HG03175 (cell line): ENCODE measurements around the gene ATXN10.

Source experiments
- ATAC-seq: cut with Tn5 transposase; IDR thresholded peaks from one replicate; pipeline ENCODE4 v1.9.1; 2021; ENCODE audit warnings: mild to moderate bottlenecking, moderate library complexity; ENCODE audit not compliant: unreplicated experiment

Gene ATXN10

DNA sequence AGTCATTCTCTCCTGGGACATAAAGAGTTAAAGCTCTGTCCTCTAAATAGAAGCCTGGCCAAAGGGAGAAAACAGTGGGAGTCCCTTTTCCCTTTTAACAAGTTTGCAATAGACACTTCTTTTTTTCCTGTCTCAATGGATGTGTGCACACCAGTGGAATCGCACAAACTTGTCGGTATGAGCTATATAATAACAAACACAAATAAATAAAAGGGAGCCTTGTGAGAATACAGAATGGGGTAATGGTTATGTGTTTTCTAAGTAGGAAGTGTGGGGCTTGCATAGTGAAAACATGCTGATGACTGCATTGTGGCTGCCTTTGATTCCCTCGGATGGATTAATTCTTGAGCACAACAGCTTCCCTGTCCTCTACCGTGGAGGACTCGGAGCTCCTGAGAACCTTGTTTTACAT is 173.4 kb downstream of the ATXN10 start:
- no peak for ATAC-seq

GRCh38 chr22:45846952-45847351 is 175.3 kb downstream of the ATXN10 start:
- ATAC-seq, result no peak

- ATAC-seq, result no peak
Observed at GRCh38 chr22:45848904-45849303, 177.3 kb downstream of the ATXN10 start.

DNA sequence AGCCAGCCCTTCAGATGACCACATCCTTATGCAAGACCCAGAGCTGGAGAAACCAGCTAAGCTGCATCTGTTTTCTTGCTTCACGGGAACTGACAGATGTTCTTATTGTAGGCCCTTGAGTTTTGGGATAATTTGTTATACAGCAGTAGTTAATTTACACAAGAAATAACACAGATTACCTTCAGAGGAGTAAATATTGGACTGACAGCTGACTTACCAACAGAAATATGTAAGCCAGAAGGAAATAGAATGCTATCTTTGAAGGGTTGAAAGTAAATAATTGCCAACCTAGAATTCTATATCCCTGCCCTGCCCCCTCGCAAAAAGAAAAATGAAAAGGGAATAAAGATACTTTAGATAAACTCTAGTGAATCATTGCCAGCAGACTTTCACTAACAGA is 181.2 kb downstream of the ATXN10 start:
- ATAC-seq, result no peak

- no peak for ATAC-seq
Observed at GRCh38 chr22:45855961-45856360, 184.3 kb downstream of the ATXN10 start.

- ATAC-seq, result no peak
Observed at GRCh38 chr22:45857519-45857918, 185.9 kb downstream of the ATXN10 start.

GRCh38 chr22:45859231-45860161 is 187.9 kb downstream of the ATXN10 start:
- ATAC-seq, result no peak

GRCh38 chr22:45860201-45860600 is 188.6 kb downstream of the ATXN10 start:
- no peak for ATAC-seq

DNA sequence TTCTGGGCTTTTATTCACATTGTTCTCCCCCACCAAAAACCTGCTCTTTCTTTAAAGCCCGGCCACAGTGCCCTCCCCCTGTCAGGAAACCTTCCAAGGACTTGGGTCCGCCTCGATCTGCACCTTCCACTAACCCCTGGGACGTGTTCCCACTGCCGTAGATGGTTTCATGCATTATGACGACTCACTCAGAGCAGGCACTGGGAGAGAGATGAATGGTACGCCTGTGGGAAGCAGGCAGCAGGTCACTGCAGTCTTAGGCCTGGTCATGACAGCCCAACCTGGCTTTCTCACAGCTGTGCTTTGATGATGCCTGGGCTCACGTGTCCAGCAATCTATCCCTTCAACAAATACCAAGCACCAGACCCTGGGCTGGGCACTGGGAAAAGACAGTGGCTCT is 189.6 kb downstream of the ATXN10 start:
- no peak for ATAC-seq

DNA sequence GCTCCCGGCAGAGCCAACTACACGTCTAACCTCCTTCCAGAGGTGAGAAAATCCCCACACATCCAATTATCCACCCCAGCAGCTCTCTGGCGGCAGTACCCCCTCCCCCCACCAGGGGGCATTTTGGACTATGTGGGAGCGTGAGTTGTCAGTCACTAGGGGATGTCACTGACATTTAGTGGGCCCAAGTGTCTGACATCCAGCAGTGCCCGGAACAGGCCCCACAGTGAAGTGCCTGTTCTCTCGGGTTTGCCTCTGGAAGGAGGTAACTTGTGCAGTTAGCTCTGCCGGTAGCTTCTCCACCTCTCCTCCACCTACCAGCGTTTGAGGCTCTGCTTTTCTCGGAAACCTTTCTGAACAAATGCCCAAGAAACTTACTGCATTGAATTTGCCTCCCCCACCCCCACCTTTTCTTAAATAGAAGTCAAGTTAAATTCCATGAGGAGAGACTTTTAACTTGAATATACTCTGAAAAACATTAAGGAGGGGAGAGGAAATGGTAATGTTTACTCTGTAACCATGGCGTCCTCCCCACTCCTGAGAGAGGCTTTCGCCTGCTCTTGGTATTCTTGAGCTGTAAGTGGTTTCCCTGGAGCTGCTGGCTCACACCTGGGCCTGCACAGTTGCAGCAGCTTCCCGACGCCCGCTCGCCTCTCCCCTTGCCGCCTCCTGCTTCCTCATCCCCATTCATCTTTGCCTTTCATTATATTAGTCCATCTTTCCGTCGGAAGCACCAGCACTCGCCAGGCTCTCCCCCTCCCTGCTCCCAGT is 192.5 kb downstream of the ATXN10 start:
- no peak for ATAC-seq

DNA sequence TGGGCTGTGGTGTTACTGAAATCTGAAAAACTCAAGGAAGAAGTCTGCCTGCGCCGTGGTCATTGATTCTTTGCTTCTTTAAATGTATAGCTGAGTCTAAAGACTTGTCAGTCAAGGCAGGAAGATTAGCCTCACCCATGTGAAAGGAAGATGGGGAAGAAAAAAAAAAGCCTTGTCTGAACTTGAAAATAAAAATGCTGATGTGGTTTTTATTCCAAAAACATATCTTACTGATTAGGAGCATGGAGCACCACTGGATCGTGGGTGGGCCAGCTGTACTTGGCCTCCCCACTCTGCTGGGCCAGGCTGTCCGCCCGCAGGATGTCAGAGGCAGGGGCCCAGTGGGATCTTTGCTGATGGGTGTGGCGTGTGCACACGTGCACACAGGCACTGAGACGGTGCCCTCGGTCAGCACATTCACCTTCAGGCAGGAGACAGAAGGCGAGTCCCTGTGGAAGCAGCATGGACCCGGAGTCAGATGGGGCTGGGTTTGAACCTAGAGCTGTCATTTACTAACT is 193.4 kb downstream of the ATXN10 start:
- ATAC-seq, result no peak

DNA sequence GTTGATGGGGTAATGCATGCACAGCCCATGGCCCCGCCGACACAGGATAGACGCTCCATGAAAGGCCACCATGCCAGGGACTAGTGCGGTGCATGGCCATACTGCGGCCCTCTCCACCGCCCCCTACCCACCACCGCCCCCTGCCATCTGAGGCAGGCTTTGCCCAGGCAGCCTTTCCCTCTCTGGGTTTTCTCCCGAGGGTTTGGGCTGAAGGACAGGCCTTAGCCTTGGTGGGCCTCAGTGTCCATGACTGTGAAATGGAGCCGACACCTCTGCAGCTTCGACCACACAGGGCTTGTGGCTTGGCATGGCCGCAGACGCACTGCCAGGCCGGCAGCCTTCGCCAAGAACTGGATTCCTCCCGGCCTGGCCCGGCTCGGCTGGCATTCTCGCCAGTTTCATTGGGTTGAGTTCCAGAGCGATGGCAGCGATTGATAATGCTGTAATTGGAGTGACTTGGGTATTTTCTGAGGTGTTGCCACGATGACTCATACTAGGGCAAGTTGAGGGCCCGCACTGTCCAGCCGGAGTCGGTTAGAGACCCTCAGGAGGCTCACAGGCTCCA is 194.0 kb downstream of the ATXN10 start:
- ATAC-seq, result no peak

DNA sequence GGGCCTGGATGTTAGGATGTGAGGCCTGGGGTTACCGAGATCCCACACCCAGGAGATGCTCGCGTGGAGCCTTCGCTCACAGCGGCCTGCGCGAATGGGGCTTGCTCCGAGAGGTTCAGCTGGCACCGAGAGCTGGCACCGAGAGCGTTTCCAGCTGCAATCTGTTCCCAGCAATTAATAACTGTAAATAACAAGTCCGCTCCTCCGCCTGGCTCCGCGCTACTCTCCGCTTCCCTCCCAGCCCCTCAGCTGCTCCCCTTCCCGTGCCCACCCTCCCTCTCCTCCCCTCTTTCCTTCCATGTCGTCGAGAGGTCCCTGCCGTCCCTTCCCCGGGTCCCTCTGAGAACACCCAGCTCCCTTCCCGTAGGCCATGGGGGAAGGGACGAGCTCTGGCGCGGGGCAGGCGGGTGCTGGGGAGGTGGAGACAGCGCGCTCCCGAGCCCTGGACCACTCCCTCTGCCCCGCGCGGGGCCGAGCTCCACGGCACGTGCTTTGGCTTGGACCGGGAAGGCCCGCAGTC is 194.6 kb downstream of the ATXN10 start:
- no peak for ATAC-seq

DNA sequence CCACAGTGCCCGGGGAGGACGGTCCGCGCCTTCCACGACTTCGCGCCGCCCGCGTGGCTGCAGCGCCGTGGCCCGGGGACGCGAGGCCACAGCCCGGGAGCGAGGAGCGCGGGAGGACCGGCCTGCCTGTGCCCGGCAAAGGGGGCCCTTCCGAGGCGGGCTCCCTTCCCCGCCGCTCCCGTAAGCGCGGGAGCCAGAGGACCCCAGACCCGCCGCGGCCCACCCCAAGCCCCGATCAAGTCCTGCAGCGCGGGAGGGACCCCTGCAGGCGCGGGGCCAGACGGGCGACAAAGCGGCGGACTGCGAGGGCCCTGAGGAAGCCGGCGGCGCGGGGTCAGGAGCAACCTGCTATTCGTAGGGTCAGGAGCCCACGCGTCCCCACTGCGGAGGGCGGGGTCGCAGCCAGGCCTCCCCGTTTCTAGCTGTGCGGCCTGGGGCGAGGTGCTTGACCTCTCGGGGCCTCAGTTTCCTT is 195.0 kb downstream of the ATXN10 start:
- no peak for ATAC-seq

DNA sequence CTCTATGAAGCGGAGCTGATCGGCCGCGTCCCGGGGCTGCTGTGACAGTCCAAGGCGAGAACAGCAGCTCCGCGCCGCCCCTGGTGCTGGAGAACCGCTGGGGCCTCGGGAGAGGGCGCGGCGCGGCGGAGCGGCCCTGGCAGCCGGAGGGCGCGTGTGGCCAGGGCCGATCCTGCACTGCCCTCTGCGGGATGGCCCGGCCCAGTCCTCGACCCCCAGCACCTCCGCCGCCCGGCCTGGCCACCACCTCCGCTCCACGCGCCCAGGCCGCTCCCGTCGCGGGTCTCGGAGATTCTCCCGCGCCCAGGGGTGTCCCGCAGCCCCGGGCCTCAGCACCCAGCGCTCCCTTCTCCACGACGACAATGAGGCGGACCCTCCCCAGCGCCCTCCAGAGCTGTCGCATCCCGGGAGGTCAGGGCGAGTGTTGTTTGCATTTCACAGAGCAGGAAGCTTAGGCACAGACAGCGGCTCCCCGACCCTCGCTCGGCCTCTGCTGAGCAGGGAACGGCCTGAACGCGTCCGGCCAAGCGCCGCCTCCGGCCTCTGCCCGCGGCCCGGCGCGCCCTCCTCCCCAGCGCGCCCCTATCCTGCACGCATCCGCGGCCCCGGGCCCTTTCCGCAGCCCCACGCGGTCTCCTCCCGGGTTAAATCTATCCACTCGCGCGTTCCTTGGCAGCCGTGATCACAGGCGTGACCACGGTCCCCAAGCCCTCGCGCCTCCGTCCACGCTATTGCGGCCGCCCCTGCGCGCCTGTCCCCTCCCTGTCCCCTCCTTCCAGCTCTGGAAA is 195.7 kb downstream of the ATXN10 start:
- no peak for ATAC-seq

DNA sequence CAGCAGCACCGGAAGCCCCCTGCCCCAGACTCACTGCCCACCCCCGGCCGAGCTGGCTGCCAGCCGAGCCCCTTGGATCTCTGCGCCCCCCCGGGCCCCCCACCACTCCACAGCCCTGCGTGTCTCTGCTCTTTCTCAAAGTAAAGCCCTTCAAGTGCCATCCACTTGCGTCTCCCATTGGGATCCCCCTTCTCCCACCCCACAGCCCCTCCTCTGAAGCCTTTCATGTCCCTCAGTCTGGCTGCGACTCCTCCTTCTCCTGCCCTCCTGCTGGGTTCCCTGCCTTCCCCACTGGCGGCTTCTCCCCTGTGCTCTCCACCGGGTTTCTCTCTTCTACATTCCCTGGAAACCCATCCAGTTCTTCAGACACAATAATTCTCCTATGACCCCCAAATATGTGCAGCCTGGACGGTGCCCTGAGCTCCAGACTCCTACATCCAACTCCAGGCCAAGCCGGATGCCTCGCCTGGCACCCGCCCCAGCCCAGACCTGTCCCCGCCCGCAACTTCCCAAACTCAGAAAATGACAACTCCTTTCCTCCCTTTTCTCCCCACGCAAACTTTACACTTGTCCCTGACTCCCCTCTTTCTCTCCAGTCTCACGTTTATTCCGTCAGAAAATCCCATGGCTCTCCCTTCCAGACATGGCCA is 196.4 kb downstream of the ATXN10 start:
- ATAC-seq, result no peak

GRCh38 chr22:45868571-45869339 is 197.1 kb downstream of the ATXN10 start:
- no peak for ATAC-seq

DNA sequence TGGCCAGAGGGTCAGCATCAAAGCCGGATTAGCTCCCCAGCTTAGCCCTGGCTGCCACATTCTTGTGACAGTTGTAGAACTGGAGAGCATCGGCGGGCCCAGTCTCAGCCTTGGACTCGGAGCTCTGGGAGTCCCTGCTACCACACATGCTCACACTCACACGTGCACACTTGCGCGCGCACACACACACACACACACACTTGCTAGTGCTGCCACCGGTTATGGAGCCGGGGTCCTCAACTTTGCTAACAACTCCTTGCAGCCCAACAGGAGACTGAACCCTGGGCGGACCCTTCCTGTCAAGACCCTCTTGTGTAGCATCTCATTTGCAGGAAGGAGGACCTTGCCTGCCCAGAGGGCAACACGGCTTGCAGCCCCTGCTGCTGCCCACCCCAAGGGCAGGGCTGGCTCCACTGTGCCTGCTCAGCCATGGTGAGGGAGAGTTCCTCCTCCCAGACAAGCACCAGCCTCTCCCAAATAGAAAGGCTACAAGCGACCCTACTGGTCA is 197.8 kb downstream of the ATXN10 start:
- no peak for ATAC-seq

DNA sequence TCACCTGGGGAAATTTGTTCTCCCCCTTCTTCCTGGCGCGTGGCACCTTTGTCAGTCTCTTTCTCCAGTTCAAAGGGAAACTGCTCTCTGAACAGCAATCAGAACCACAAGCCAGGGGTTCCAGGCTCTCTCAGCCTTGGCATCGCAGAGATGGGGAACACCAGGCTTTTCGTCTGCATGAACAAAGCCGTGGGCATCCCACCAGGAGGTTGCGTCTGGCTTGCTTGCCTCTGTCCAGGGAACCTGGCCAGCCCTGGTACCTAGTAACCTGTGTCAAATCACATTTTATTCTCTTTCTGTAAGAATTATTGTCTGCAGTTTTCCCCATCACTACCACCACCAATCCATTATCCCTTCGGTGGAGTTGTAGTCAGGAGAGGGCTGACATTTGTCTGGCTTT is 198.4 kb downstream of the ATXN10 start:
- no peak for ATAC-seq
